GM12873 (cell line): Measurements from ENCODE around the gene PEAR1.

Experiments
- CTCF ChIP-seq: IDR thresholded peaks from 2 replicates; pipeline ENCODE4 v1.5.1; 2012; ENCODE audit warnings: low read depth, mild to moderate bottlenecking, moderate library complexity, low read length, control low read depth; ENCODE audit not compliant: insufficient read depth; ENCODE audit errors: missing control alignments

PEAR1 gene

DNA sequence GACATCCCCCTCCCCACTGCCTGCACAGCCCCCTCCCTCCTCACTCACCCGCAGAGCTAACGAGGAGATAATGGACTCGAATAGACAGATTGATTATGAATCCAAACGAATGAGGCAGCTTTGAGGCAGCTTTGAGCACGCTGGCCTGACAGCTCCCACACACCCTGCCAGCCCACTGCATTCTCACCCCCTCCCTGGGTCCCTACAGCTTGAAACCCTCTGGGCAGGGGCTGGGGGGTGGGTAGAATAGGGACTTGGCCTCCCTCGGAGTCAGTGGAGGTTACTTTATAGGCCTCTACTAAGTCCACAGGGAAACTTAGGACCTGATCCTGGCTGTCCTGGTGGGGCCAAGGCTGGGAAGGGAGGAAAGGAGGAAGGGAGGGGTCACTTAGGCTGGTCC lies 30.9 kb upstream of the PEAR1 start:
- TF ChIP-seq CTCF = no peak

DNA sequence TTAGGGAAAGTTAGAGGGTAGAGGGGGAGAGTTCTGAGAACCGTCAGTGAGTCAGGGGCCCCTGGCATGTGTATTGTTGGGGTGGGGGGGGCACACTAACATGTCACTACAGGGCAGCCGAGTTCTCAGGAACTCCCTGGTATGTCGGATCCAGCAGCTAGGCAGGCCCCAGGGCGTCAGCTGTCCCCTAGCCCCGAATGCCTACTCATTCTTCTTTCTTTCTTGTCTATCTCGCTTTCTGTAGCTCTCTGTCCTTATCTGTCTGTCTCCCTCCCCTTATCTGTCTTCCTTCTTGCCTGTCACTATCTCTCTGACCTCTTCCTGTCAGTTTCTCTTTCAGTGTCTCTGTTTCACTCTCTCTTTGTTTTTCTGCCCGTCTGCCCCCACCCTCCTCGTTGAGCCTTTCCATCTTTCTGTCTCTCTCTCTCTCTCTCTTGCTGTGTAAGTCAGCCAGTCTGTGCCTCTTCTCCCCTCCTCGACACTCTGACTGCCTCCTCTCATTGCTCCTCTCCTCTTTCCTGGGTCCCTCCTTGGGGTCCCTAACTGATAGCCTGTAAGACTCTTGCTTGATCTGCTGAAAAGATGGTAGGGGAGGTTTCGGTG lies 30.4 kb upstream of the PEAR1 start:
- no peak for TF ChIP-seq CTCF

- no peak for TF ChIP-seq CTCF
These were observed 29.9 kb upstream of the PEAR1 start for GRCh38 chr1:156863631-156864030.

DNA sequence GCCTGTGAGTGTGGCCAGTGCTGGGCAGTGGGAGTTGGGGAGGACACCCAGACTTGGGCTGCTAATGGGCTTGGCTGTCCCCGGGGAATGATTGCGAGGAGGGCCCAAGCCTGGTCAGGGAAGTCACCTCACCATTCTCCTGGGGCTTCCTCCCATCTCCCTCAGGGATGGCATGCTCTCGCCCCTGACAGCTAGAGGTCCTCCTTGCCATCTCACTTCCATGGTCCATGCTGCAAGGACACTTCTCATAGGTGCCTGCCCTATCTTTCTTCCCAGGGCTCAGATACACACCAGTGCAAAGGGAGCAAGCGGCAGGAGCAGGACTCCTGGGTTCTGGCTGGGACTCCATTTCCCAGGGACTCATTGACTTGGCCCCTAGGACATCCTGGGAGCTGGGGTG lies 28.7 kb upstream of the PEAR1 start:
- TF ChIP-seq CTCF = no peak

DNA sequence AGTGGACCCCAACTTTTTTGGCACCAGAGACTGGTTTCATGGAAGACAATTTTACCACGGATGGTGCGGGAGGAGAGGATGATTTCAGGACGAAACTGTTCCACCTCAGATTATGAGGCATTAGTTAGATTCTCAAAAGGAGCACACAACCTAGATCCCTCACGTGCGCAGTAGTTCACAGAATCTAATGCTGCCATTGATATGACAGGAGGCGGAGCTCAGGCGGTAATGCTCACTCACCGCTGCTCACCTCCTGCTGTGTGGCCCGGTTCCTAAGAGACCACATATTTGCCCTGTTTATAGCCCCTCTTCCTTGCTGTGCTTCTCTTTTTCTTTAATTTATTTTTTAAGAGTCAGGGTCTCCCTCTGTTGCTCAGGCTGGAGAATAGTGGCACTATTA lies 28.3 kb upstream of the PEAR1 start:
- no peak for TF ChIP-seq CTCF

GRCh38 chr1:156865865-156866248 lies 27.7 kb upstream of the PEAR1 start:
- no peak for TF ChIP-seq CTCF

- no peak for TF ChIP-seq CTCF
These were observed 27.1 kb upstream of the PEAR1 start for GRCh38 chr1:156866249-156866909.
